T47D (cell line): Measurements from ENCODE around the gene EML2.

Experiments
- DNase-seq, 2 experiments: peaks; one replicate each; pipeline versions ENCODE4 v3.0.0 to v3.0.0-alpha.2; 2011 to 2012; ENCODE audit warnings: low read depth in 1 of 2, low spot score in 1 of 2
- JUND ChIP-seq: IDR thresholded peaks from 2 replicates; pipeline ENCODE4 v1.6.1; 2012; ENCODE audit warnings: low read depth
- in situ Hi-C: cut with HindIII; loops from 2 replicates; pipeline ENCODE4 v1.10.0; 2016; ENCODE audit warnings: low sequenced_read_pairs, low pct_unique_long_range_greater_than_20kb

The EML2 gene

GRCh38 chr19:45600340-45600885 is 38.8 kb downstream of the EML2 start:
- in situ Hi-C loops: no loop called here
- no peak for DNase-seq
- no peak for TF ChIP-seq JUND

DNA sequence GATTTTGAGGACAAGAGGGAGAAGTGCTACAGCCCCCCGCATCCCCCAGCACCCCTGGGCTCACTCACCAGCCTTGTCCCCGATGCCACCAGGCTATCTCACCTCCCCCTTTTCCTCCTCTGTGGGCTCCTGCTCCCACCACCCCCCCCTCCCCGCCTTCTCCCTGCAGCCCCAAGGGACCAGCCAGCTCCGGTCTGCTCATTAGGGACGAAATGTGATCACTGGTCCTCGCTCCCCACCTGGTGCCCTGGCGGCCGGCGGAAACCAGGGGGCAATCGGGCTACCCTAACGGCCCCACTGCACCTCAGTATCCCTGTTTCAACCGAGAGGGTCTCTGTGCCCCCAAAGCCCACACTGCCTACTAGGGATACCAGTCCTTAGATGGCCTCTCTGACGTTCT is 39.9 kb downstream of the EML2 start:
- no peak for TF ChIP-seq JUND
- no peak for DNase-seq
- in situ Hi-C loops: no loop called here

DNA sequence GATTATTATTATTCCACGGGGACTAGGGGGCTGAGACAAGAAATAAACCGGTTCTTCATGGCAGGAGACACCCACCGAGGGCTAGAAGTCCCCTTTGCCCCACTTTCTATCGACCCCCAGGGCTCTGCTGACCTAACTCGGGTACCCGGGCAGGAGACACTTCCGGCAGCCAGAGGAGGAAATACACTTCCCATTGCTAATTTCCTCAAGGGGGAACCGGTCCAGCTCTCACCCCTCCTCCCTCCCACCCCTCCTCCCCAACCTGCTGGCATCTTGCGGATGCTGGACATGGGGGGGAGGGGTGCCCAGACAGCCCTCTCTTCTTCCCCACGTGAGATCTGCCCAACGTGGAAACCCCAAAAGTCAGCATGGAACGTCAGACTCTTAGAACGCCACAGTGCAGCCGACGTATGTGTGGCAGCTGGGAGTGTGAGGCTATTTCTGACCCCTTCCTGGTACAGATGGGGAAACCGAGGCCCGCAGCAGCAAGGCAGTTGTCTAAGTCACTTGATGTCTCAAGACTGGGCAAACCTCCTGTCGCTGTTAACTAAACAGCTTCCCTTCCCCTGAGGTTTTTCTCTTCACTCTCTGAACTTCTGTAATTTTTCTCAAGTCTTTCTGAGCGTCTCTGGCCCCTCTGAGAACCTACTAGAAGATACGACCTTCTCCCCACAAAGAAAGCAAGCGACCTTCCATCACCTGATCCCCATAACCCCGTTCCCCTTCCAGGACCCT is 40.8 kb downstream of the EML2 start:
- TF ChIP-seq JUND: no peak
- no peak for DNase-seq
- in situ Hi-C loops: no loop called here

- no peak for DNase-seq
- in situ Hi-C loops: no loop called here
- no peak for TF ChIP-seq JUND
These were observed 41.6 kb downstream of the EML2 start for GRCh38 chr19:45597425-45598111.

- in situ Hi-C loops: no loop called here
- TF ChIP-seq JUND: no peak
These were observed 43.4 kb downstream of the EML2 start for GRCh38 chr19:45595814-45596213.

GRCh38 chr19:45593520-45593919 is 45.7 kb downstream of the EML2 start:
- no peak for DNase-seq
- in situ Hi-C loops: no loop called here
- TF ChIP-seq JUND: no peak

More at GRCh38 chr19:45595814-45596213, 43.4 kb downstream of the EML2 start:
- no peak for DNase-seq

DNA sequence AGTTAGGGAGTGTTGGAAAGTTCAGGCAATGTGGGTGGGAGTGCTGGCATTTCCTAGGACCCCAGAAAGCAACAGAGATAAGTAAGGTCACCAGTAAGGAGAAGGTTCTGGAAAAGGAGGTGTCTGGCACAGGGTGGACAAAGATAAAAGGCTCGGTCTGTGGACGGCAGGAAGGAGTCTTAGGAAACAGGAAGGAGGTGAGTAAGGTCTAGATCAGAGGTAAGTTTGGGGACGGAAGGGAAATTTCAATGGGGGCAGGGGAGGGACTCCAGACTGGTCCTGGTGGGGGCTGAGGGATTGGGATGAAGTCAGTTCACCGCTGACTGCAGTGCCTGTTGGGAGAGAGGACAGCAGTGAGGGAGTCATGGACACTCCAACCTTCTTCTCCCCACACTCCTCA is 46.8 kb downstream of the EML2 start:
- in situ Hi-C loops: no loop called here
- DNase-seq: no peak

DNA sequence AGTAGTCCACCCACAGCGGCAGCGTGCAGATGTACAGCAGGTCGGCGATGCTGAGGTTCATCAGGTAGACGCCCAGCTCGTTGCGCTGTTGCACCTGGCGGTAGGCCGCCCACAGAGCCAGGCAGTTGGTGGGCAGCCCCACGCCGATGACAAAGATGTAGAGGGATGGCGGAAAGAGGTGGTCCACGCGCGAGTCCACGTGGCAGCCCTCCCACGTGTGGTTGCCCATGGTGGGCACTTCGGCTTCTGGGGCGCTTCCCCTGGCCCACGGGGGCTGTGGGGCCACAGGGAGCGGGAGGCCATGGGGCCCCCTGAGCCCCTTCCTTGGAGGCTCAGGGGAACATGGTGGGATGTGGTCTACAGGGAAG is 47.6 kb downstream of the EML2 start:
- TF ChIP-seq JUND: no peak
- in situ Hi-C loops: no loop called here
- DNase-seq: no peak

More for the DNA sequence above, 46.8 kb downstream of the EML2 start:
- TF ChIP-seq JUND: no peak

DNA sequence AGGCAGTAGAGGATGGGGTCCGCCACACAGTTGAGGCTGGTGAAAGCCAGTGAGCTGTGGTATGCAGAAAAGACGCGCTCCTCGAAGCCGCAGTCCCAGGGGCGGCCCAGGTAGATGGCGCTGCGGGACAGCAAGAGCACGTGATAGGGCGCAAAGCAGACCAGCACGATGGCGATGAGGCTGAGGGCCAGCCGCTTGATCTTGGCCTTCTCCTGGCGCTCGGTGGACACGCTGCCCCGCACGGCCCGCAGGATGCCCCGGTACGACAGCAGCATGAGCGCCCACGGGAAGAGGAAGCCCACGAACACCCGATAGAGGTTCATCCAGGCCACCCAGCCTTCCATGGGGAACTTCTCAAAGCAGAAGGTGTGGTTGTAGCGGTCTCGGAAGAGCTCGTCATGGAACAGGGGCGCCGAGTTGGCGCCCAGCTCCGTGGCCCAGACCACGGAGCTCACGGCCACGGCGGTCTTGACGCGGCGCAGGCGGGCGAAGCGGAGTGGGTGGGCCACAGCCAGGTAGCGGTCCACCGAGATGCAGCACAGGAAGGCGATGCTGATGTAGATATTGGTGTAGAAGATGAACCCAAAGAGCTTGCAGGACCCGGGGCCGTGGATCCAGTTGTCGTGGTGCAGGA is 48.1 kb downstream of the EML2 start:
- peak in 1 of 2 experiments; percentile 56 for DNase-seq
- in situ Hi-C loops: no loop called here

GRCh38 chr19:45590300-45591003 is 48.7 kb downstream of the EML2 start:
- in situ Hi-C loops: no loop called here
- TF ChIP-seq JUND: no peak
- no peak for DNase-seq

More for the DNA sequence above, 48.1 kb downstream of the EML2 start:
- TF ChIP-seq JUND: no peak

DNA sequence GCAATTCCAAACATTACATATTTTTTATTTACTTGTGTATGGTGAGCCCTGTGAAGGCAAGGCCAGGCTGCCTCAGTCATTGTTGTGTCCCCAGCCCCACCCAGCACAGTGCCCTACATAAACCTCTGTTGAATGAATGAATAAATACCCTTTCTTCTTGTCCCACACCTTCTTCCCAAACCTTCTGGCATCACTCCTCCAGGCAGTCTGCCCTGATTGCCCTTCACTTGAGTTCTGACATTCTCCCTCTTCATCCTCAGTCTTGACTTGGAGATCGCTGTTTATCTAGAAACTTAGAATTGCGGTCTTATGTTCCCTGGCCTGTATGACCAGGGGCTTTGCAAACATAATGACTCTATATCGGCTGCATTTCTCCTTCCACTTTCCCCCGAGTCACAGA is 49.4 kb downstream of the EML2 start:
- no peak for TF ChIP-seq JUND
- no peak for DNase-seq
- in situ Hi-C loops: no loop called here

GRCh38 chr19:45587873-45588272 is 51.3 kb downstream of the EML2 start:
- DNase-seq: no peak
- in situ Hi-C loops: no loop called here
- TF ChIP-seq JUND: no peak
